Testis (tissue), 2 donors: ENCODE results near the gene TCF3.

ENCODE experiments used
- POLR2A ChIP-seq: fragments of 450-650 bp; IDR thresholded peaks from one replicate; pipeline ENCODE4 v1.6.1; 2017; ENCODE audit warnings: antibody characterized with exemption, mild to moderate bottlenecking, moderate library complexity
- TF ChIP-seq, protein P1 (sequence below), 3 experiments: fragments of 450-650 bp in 2 of 3; fragments of 200-600 bp in 1 of 3; sonication (generic) in 1 of 3; IDR thresholded peaks; one replicate each; pipeline ENCODE4 v1.5.1; 2016 to 2019; ENCODE audit warnings: antibody characterized with exemption in 3 of 3, mild to moderate bottlenecking in 2 of 3, moderate library complexity in 1 of 3

DNA sequence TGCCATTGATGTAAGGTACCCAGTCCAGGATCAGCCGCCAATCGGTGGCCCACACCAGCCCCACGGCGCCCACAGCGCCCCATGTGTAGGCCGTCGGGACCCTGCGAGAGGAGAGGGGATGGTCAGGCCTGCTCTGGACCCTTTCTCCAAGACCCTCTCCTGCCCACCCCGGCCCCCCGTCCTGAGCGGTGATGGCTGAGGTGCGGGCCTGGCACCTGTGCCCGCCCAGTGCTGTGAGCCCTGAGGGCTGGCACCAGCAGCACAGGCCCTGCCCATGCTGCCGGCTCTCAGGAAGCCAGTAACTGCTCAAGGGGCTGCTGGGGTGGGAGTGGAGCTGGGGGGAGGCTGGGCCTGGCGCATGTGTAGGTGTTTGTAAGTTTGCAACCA is 53.0 kb downstream of the TCF3 start:
- TF ChIP-seq, protein P1, sequence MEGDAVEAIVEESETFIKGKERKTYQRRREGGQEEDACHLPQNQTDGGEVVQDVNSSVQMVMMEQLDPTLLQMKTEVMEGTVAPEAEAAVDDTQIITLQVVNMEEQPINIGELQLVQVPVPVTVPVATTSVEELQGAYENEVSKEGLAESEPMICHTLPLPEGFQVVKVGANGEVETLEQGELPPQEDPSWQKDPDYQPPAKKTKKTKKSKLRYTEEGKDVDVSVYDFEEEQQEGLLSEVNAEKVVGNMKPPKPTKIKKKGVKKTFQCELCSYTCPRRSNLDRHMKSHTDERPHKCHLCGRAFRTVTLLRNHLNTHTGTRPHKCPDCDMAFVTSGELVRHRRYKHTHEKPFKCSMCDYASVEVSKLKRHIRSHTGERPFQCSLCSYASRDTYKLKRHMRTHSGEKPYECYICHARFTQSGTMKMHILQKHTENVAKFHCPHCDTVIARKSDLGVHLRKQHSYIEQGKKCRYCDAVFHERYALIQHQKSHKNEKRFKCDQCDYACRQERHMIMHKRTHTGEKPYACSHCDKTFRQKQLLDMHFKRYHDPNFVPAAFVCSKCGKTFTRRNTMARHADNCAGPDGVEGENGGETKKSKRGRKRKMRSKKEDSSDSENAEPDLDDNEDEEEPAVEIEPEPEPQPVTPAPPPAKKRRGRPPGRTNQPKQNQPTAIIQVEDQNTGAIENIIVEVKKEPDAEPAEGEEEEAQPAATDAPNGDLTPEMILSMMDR (IDR thresholded peaks at IDR 0.05) = no peak
- no peak for TF ChIP-seq POLR2A
